DMS153 (cell line): ENCODE results near the gene ZNF414.
"Not testable (repeated sequence)": the region's sequence is repeated elsewhere in the genome, so short reads cannot be mapped to it uniquely, and the experiment has no call there.

Source experiments
- DNase-seq: peaks from one replicate; lab custom pipeline; 2025; lab: John Stamatoyannopoulos, UW

The ZNF414 gene

GRCh38 chr19:8513687-8514504 is at the start of gene ZNF414:
ZNF414 (minus strand) TSS chr19:8514167; CDS start chr19:8514046, 121 bp downstream.
- peak; percentile 81 for DNase-seq

GRCh38 chr19:8561075-8561764 is 47.3 kb upstream of the ZNF414 start:
- DNase-seq: no peak

- no peak for DNase-seq
These were observed 44.4 kb upstream of the ZNF414 start for GRCh38 chr19:8558325-8558724.

- DNase-seq: no peak
These were observed 43.8 kb upstream of the ZNF414 start for GRCh38 chr19:8557642-8558238.

- not testable (repeated sequence) for DNase-seq
These were observed 39.8 kb upstream of the ZNF414 start for GRCh38 chr19:8553729-8554128.

- no peak for DNase-seq
These were observed 38.8 kb upstream of the ZNF414 start for GRCh38 chr19:8552810-8553209.

- no peak for DNase-seq
These were observed 36.1 kb upstream of the ZNF414 start for GRCh38 chr19:8550070-8550469.

GRCh38 chr19:8545743-8546142 is 31.8 kb upstream of the ZNF414 start:
- DNase-seq: no peak

GRCh38 chr19:8544168-8544567 is 30.2 kb upstream of the ZNF414 start:
- DNase-seq: no peak

- no peak for DNase-seq
These were observed 25.7 kb upstream of the ZNF414 start for GRCh38 chr19:8539621-8540149.

- no peak for DNase-seq
These were observed 23.1 kb upstream of the ZNF414 start for GRCh38 chr19:8537099-8537498.

GRCh38 chr19:8536282-8536681 is 22.3 kb upstream of the ZNF414 start:
- DNase-seq: no peak

GRCh38 chr19:8532225-8532624 is 18.3 kb upstream of the ZNF414 start:
- no peak for DNase-seq

GRCh38 chr19:8531470-8531869 is 17.5 kb upstream of the ZNF414 start:
- no peak for DNase-seq

- DNase-seq: no peak
These were observed 16.2 kb upstream of the ZNF414 start for GRCh38 chr19:8530061-8530679.

- no peak for DNase-seq
These were observed 15.5 kb upstream of the ZNF414 start for GRCh38 chr19:8529369-8530006.

GRCh38 chr19:8528500-8528899 is 14.5 kb upstream of the ZNF414 start:
- no peak for DNase-seq

- DNase-seq: peak; percentile 48
These were observed 12.6 kb upstream of the ZNF414 start for GRCh38 chr19:8526345-8527091.

- no peak for DNase-seq
These were observed 11.4 kb upstream of the ZNF414 start for GRCh38 chr19:8525401-8525684.

GRCh38 chr19:8519388-8519787 is 5.4 kb upstream of the ZNF414 start:
- DNase-seq: no peak

- no peak for DNase-seq
These were observed 4.6 kb upstream of the ZNF414 start for GRCh38 chr19:8518536-8518935.
